T-helper 1 cell treated with Interleukin-12 subunit alpha and Interleukin-12 subunit beta and Interleukin-4 antibody, amounts not matched to agents 30 ng/mL and 1 ng/mL, for 36 hours (primary cell): ENCODE measurements around the gene NDE1. TPM values are rescaled to one million over a fixed set of nuclear protein-coding genes. Genes with fewer than 3 reads are reported as not detected.
"Not testable (repeated sequence)": the region's sequence is repeated elsewhere in the genome, so short reads cannot be mapped to it uniquely, and the experiment has no call there.

Experiments
- intact Hi-C: fragments of 100-400 bp; cut with micrococcal nuclease; formaldehyde crosslinking; loops from one replicate; pipeline ENCODE4 v1.15.1; 2024
- total RNA-seq: library from RNA; stranded (reverse); gene quantifications from 2 replicates; pipeline ENCODE4 v1.2.3, GENCODE V29; 2022

The NDE1 gene, protein sequence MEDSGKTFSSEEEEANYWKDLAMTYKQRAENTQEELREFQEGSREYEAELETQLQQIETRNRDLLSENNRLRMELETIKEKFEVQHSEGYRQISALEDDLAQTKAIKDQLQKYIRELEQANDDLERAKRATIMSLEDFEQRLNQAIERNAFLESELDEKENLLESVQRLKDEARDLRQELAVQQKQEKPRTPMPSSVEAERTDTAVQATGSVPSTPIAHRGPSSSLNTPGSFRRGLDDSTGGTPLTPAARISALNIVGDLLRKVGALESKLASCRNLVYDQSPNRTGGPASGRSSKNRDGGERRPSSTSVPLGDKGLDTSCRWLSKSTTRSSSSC
- 121 and 126 TPM in 2 replicates for total RNA-seq

GRCh38 chr16:15650019-15650697, at the start of gene NDE1:
TSS of gene NDE1 (plus strand) at chr16:15650245. CDS start at chr16:15664779, 14,534 bp downstream.
- intact Hi-C loops: loop anchor here (1.0 to 2.0 kb wide), 6 partner anchors 8 to 59 kb away; no protein-coding TSS in a partner anchor

GRCh38 chr16:15601212-15601879, 48.7 kb upstream of the NDE1 start:
- intact Hi-C loops: no loop called here

DNA sequence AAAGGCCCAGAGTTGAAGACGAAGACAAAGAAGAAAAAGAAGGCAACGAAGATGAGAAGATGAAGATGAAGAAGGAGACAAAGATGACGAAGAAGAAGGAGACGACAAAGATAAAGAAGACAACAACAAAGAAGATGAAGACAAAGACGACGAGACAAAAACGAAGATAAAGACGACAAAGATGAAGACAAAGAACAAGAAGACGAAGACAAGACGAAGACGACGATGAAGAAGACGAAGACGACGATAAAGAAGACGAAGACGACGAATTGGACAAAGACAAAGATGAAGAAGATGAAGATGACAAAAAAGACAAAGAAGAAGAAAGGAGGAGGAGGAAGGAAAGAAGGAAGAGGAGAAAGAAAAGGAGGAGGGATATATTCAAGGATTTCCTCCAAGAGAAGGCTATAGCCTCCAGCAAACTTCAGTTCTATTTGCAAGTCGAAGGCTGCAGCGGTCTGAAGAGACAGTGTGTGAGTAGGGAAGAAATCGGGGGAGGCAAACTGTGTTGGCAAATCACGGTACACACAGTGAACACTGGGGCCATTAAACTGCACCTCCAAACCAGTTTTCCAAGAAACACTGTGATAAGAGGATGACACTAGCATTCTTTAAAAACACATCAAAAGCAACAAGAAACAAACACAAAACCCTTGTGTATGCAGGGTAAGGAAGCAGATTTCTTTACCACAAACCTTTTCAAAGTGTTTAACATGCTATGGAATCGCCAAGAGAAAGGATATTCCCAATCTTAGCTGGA, 47.6 kb upstream of the NDE1 start:
- intact Hi-C loops: no loop called here

- intact Hi-C loops: no loop called here
Observed at GRCh38 chr16:15604460-15605440, 45.3 kb upstream of the NDE1 start.

- intact Hi-C loops: no loop called here
Observed at GRCh38 chr16:15605839-15606517, 44.1 kb upstream of the NDE1 start.

GRCh38 chr16:15606518-15607220, 43.4 kb upstream of the NDE1 start:
- intact Hi-C loops: no loop called here

GRCh38 chr16:15607221-15607699, 42.8 kb upstream of the NDE1 start:
- intact Hi-C loops: not testable (repeated sequence)

- intact Hi-C loops: no loop called here
Observed at GRCh38 chr16:15607700-15608396, 42.2 kb upstream of the NDE1 start.

- intact Hi-C loops: no loop called here
Observed at GRCh38 chr16:15608398-15609285, 41.4 kb upstream of the NDE1 start.

- intact Hi-C loops: no loop called here
Observed at GRCh38 chr16:15609286-15609649, 40.8 kb upstream of the NDE1 start.

DNA sequence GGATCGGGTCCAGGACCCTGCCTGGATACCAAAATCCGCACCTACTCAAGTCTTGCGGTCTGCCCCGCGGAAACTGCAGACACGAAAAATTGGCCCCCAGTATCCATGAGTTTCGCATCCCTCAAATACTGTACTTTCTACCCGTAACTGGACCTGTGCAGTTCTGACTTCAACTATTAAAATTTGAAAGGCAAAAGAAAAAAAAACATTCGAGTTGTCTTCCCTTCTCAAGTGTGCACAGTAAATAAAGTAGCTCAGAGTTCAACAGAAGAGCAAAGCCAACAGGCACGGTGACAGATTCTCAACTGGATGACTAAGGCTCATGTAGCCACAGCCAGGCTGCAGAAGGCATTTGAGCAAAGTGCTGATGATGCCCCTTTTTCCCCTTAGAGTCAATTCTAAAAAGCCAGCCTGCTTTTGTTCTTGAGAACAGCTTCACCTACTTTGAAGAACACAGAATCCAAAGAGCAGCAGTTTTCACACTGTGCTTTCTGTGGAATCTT, 39.6 kb upstream of the NDE1 start:
- intact Hi-C loops: loop anchor here (2.0 kb wide), 1 partner anchor 20 kb away; no protein-coding TSS in a partner anchor

DNA sequence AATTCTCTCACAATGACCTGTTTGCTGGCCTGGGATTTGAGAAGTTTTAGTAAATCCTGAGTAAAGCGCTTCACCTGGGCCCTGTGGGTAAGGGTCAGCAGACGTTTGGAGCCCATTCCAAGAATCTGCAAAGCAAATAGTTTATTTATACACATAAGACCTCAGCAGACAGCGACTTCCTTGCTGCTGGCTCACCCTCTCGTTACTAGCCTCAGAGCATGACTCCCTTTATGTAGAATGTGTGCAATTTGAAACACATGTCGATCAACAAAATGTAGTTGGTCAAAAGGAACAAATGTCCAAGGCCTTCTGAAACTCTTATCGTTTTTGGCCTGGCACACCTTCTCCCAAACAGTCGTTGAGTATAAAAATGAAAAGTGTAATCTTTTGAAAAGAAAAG, 38.4 kb upstream of the NDE1 start:
- intact Hi-C loops: loop anchor here (2.0 kb wide), 1 partner anchor 21 kb away; no protein-coding TSS in a partner anchor

- intact Hi-C loops: no loop called here
Observed at GRCh38 chr16:15613676-15614075, 36.4 kb upstream of the NDE1 start.

DNA sequence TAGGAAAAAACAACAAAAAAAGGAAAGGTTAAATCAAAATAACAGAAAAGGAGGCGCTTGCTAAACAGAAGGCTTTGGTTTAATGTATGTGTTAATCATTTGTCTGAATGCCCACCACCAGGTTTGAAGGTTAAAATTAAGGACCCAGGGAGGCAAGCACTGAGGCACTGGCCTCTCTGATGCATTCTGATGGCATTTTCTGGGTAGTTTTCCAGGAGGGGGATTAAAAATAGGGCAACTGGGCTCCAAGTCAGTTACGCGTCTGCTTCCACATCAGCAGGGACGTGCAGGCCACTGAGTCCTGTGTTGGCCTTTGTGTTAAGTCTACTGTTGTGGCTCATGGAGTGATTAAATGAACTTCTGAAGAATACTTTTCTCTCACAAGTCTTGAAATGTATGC, 34.0 kb upstream of the NDE1 start:
- intact Hi-C loops: no loop called here

DNA sequence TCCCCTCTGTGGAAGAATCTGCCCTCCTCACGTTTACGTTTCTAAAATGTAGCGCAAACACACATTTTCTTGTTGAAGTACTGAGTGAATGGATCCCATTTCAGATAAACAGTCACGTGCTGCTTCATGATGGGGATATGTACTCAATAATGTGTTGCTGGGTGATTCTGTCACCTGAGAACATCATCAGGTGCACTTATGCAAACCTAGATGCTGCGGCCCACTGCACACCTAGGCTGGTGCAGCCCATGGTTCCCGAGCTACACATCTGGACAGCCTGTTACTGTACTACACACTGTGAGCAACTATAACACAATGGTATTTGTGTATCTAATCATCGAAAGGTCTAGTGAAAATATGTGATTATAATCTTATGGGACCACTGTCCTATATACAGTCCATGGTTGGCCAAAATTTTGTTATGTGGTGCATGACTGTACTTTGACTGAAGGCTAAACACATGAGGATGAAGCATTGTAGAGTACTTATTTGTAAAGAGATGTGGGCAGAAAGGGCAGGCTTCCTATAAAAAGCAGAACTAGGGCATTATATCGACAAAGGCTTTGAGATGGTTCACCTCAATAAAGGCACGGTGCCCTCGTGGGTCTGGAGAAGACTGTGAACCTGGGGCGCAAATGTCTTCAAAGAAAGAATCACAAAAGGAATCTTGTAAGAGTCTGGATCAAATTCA, 33.4 kb upstream of the NDE1 start:
- intact Hi-C loops: no loop called here

DNA sequence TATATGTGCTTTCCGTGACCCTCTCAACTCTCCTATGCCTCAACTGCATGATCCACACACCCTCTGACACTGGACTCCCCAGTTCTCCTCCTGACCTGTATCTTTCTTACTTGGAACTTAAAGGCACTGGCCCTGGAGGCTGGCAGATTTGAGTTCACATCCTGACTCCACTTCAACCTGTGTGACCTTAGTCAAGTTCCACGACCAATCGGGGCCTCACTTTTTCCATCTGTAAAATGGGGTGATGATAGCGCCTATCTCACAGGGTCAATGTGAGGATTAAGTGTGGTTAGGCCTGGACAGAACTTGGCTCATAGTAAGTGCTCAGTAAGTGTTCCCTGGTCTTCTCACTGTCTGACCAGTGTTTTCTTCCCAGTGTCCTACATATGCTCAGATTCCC, 32.1 kb upstream of the NDE1 start:
- intact Hi-C loops: no loop called here
